Neural progenitor cell (in vitro differentiated cells): ENCODE measurements around the gene ATP6V1G1.

Source experiments
- CTCF ChIP-seq: fragments of 200-600 bp; sonication (generic); IDR thresholded peaks from 2 replicates; pipeline ENCODE4 v1.5.1; 2017; ENCODE audit warnings: antibody characterized with exemption, mild to moderate bottlenecking
- EZH2 ChIP-seq: fragments of 200-600 bp; sonication (generic); IDR thresholded peaks from 2 replicates; pipeline ENCODE4 v1.6.1; 2017; ENCODE audit warnings: antibody characterized with exemption, mild to moderate bottlenecking, moderate library complexity
- EZH2phosphoT487 ChIP-seq: fragments of 200-600 bp; sonication (generic); IDR thresholded peaks from 2 replicates; pipeline ENCODE4 v1.6.1; 2017; ENCODE audit warnings: antibody characterized with exemption

- TF ChIP-seq CTCF (no peak), EZH2 (no peak), EZH2phosphoT487 (no peak)
These were observed 15.7 kb downstream of the ATP6V1G1 start for GRCh38 chr9:114603248-114603647.
